ENCODE measurements around the gene HOXA13. TPM values are rescaled to one million over a fixed set of nuclear protein-coding genes. Genes with fewer than 3 reads are reported as not detected.

HOXA13 gene
- polyA plus RNA-seq, 1 donor: not detected

GRCh38 chr7:27165089-27165995 lies 34.5 kb downstream of the HOXA13 start, which contains the start of gene HOXA9:
Gene HOXA9 (minus strand): TSS chr7:27165537. CDS start chr7:27165457, 80 bp downstream.
- 12% methylated on average over 4 of the region's 82 CpGs for WGBS (ENCODE audit: insufficient coverage, low lambda C conversion rate)
- Histone ChIP-seq H3K27ac (ENCODE audit: low read length) (peak within 1 kb of the TSS; percentile 14), H3K9me3 (ENCODE audit: control insufficient read depth, low read depth, low read length) (peaks cover 49% of the 10 kb centered on the region), H3K4me1 (ENCODE audit: control insufficient read depth, insufficient read depth, low read length) (peaks cover 5% of the 10 kb centered on the region), H3K27me3 (ENCODE audit: control insufficient read depth, insufficient read depth, low read length) (peaks cover 96% of the 10 kb centered on the region), H3K4me3 (ENCODE audit: low read length) (peak within 1 kb of the TSS; percentile 43), H3K36me3 (ENCODE audit: control insufficient read depth, insufficient read depth, low read length) (no peaks in the 10 kb centered on the region)
- DNase-seq: no peak

- peak overlapping the region; percentile 8 for H3K27ac ChIP-seq (ENCODE audit: low read length)
- peaks cover 9% of the 10 kb centered on the region for H3K4me1 ChIP-seq (ENCODE audit: control insufficient read depth, insufficient read depth, low read length)
- peaks cover 46% of the 10 kb centered on the region for H3K9me3 ChIP-seq (ENCODE audit: control insufficient read depth, low read depth, low read length)
- peaks cover 96% of the 10 kb centered on the region for H3K27me3 ChIP-seq (ENCODE audit: control insufficient read depth, insufficient read depth, low read length)
- no peak for DNase-seq
- no peaks in the 10 kb centered on the region for H3K36me3 ChIP-seq (ENCODE audit: control insufficient read depth, insufficient read depth, low read length)
- WGBS (ENCODE audit: insufficient coverage, low lambda C conversion rate): no CpG with 5 or more reads among the region's 47 CpGs
- peak overlapping the region; percentile 43 for H3K4me3 ChIP-seq (ENCODE audit: low read length)
Observed at GRCh38 chr7:27164367-27165088, 35.4 kb downstream of the HOXA13 start.

DNA sequence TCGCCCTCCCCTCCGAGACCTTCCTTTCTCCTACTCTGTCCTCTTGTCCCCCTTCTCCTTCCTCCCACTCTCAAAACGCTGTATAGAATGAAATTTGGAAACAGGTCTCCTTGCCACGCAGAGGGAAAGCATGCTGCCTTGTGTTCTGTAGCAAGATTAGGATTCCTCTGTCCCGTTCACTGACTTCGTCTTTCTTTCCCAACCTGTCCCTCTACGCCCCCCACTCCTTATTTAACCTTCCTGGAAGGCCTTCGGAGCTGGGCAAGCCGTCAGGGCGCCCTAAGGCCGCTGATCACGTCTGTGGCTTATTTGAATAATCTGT lies 35.9 kb downstream of the HOXA13 start:
- DNase-seq: no peak
- peaks cover 9% of the 10 kb centered on the region for H3K4me1 ChIP-seq (ENCODE audit: control insufficient read depth, insufficient read depth, low read length)
- H3K27me3 ChIP-seq (ENCODE audit: control insufficient read depth, insufficient read depth, low read length): peaks cover 96% of the 10 kb centered on the region
- peak overlapping the region; percentile 43 for H3K4me3 ChIP-seq (ENCODE audit: low read length)
- H3K9me3 ChIP-seq (ENCODE audit: control insufficient read depth, low read depth, low read length): peaks cover 42% of the 10 kb centered on the region
- no peaks in the 10 kb centered on the region for H3K36me3 ChIP-seq (ENCODE audit: control insufficient read depth, insufficient read depth, low read length)
- WGBS (ENCODE audit: insufficient coverage, low lambda C conversion rate): 18% methylated on average over 2 of the region's 12 CpGs
- no peak overlapping the region for H3K27ac ChIP-seq (ENCODE audit: low read length)

GRCh38 chr7:27163288-27164044 lies 36.4 kb downstream of the HOXA13 start:
- Histone ChIP-seq H3K4me3 (ENCODE audit: low read length) (peak overlapping the region; percentile 43), H3K9me3 (ENCODE audit: control insufficient read depth, low read depth, low read length) (peaks cover 40% of the 10 kb centered on the region), H3K36me3 (ENCODE audit: control insufficient read depth, insufficient read depth, low read length) (no peaks in the 10 kb centered on the region), H3K27ac (ENCODE audit: low read length) (no peak overlapping the region), H3K4me1 (ENCODE audit: control insufficient read depth, insufficient read depth, low read length) (peaks cover 9% of the 10 kb centered on the region), H3K27me3 (ENCODE audit: control insufficient read depth, insufficient read depth, low read length) (peaks cover 96% of the 10 kb centered on the region)
- WGBS (ENCODE audit: insufficient coverage, low lambda C conversion rate): 0% methylated on average over 1 of the region's 24 CpGs
- no peak for DNase-seq

GRCh38 chr7:27162561-27163287 lies 37.2 kb downstream of the HOXA13 start:
- H3K4me3 ChIP-seq (ENCODE audit: low read length): peak overlapping the region; percentile 43
- no peak for DNase-seq
- WGBS (ENCODE audit: insufficient coverage, low lambda C conversion rate): 68% methylated on average over 4 of the region's 7 CpGs
- H3K9me3 ChIP-seq (ENCODE audit: control insufficient read depth, low read depth, low read length): peaks cover 37% of the 10 kb centered on the region
- H3K36me3 ChIP-seq (ENCODE audit: control insufficient read depth, insufficient read depth, low read length): no peaks in the 10 kb centered on the region
- H3K4me1 ChIP-seq (ENCODE audit: control insufficient read depth, insufficient read depth, low read length): peaks cover 9% of the 10 kb centered on the region
- H3K27ac ChIP-seq (ENCODE audit: low read length): no peak overlapping the region
- H3K27me3 ChIP-seq (ENCODE audit: control insufficient read depth, insufficient read depth, low read length): peaks cover 96% of the 10 kb centered on the region

DNA sequence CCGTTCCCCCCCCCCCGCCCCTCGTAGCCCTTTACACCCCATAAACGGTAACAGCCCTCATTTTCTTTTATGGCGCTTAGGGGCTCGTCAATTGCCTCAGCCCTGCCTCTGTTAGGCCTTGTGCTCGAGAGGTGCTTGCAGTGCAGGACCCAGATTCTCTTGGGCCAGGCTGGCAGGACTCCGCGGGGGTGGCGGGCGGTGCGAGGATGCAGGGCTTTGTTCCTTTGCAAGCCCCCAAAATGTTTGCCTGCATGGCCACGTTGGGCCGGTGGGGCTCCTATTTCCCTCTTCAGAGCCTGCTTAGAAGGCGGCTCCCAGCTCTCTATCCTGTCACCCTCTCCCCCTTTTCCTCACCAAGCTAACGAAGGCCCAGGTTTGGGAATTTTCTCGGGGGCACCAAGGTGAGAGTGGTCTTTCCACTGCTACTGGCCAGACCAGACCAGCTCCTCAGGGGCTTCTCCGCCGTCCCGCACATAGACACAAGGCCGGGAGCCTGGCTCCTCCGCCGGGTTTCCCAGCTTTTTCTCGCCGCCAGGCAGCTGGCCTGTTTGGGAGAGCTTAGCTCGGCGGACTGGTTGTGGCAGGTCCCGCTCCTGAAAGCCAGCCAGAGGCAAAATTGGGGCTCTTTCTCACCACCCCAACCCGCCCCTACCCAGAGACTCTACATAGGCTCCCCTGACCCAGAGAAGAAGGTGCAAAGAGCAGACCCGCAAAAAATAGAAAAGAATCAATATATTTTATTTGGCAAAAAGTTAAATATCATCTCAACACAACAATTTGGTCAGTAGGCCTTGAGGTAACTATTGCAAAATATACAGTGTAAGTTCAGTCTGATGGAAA lies 38.0 kb downstream of the HOXA13 start:
- H3K9me3 ChIP-seq (ENCODE audit: control insufficient read depth, low read depth, low read length): peaks cover 34% of the 10 kb centered on the region
- H3K4me3 ChIP-seq (ENCODE audit: low read length): no peak overlapping the region
- peak overlapping the region; percentile 8 for H3K27ac ChIP-seq (ENCODE audit: low read length)
- peaks cover 9% of the 10 kb centered on the region for H3K4me1 ChIP-seq (ENCODE audit: control insufficient read depth, insufficient read depth, low read length)
- peaks cover 96% of the 10 kb centered on the region for H3K27me3 ChIP-seq (ENCODE audit: control insufficient read depth, insufficient read depth, low read length)
- no peak for DNase-seq
- 60% methylated on average over 1 of the region's 30 CpGs for WGBS (ENCODE audit: insufficient coverage, low lambda C conversion rate)
- H3K36me3 ChIP-seq (ENCODE audit: control insufficient read depth, insufficient read depth, low read length): no peaks in the 10 kb centered on the region

DNA sequence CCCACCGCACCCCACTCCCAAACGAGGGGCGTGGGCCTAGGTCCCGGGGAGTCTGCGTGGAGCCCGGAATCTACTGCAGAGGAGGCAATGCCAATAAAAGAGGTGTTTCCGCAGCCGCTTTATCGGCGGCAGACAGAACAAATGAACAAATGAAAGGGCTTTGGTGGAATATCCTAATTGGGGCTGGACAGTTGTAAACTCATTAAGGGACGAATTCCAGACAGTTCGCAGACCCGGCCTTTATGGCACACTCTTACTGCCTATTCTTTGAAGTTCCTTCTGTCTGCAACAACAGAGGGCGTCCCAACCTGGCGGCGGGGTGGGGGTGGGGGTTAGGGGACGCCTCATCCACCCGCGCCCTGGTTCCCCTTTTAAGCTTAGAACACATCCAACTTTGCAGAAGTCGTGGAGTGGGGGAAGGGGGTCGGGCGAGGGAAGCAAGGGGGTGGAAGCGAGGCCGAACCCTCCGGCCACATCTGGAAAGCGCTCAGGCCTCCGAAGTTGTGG lies 38.6 kb downstream of the HOXA13 start:
- Histone ChIP-seq H3K27me3 (ENCODE audit: control insufficient read depth, insufficient read depth, low read length) (peaks cover 94% of the 10 kb centered on the region), H3K9me3 (ENCODE audit: control insufficient read depth, low read depth, low read length) (peaks cover 28% of the 10 kb centered on the region), H3K36me3 (ENCODE audit: control insufficient read depth, insufficient read depth, low read length) (no peaks in the 10 kb centered on the region), H3K27ac (ENCODE audit: low read length) (no peak overlapping the region), H3K4me1 (ENCODE audit: control insufficient read depth, insufficient read depth, low read length) (peaks cover 10% of the 10 kb centered on the region), H3K4me3 (ENCODE audit: low read length) (peak overlapping the region; percentile 59)
- DNase-seq: no peak
- WGBS (ENCODE audit: insufficient coverage, low lambda C conversion rate): 0% methylated on average over 1 of the region's 27 CpGs

DNA sequence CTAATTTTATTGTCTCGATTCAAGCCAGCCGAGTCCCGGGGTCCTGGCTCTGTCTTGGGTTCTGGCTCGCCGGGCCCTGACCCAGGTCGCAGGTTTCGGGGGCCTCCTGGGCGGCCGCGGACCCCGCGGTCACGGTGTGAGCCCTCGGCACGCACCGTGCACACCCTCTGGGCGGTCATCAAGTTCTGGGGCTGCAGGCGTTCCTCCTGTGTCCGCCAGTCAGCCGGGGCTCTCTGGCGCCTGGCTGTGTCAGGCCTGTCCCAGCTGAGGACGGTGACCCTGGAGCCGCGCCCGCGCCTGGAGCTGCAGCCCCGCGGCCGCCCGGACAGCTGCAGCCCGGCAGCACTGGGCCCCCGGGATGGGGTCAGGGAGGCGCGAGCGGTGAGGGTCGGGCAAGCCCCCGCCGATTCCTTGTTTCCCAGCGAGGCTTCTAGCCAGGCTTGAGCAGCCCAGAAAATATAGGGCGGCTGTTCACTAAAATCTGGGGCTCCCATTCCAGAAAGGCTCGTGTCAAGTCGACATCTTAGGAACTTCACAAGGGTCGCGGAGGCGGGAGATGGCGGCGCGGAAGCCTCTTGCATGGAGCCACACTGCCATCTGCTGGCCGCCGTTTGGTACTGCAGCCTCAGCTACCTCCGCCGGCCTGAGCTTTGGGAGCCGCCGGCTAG lies 39.2 kb downstream of the HOXA13 start:
- Histone ChIP-seq H3K4me1 (ENCODE audit: control insufficient read depth, insufficient read depth, low read length) (peaks cover 12% of the 10 kb centered on the region), H3K36me3 (ENCODE audit: control insufficient read depth, insufficient read depth, low read length) (no peaks in the 10 kb centered on the region), H3K4me3 (ENCODE audit: low read length) (peak overlapping the region; percentile 59), H3K27me3 (ENCODE audit: control insufficient read depth, insufficient read depth, low read length) (peaks cover 94% of the 10 kb centered on the region), H3K9me3 (ENCODE audit: control insufficient read depth, low read depth, low read length) (peaks cover 29% of the 10 kb centered on the region), H3K27ac (ENCODE audit: low read length) (peak overlapping the region; percentile 64)
- 0% methylated on average over 2 of the region's 54 CpGs for WGBS (ENCODE audit: insufficient coverage, low lambda C conversion rate)
- DNase-seq: peak; percentile 71 to 78

GRCh38 chr7:27160145-27160545 lies 39.7 kb downstream of the HOXA13 start:
- Histone ChIP-seq H3K4me1 (ENCODE audit: control insufficient read depth, insufficient read depth, low read length) (peaks cover 12% of the 10 kb centered on the region), H3K27ac (ENCODE audit: low read length) (peak overlapping the region; percentile 45), H3K4me3 (ENCODE audit: low read length) (peak overlapping the region; percentile 59), H3K36me3 (ENCODE audit: control insufficient read depth, insufficient read depth, low read length) (no peaks in the 10 kb centered on the region), H3K27me3 (ENCODE audit: control insufficient read depth, insufficient read depth, low read length) (peaks cover 94% of the 10 kb centered on the region), H3K9me3 (ENCODE audit: control insufficient read depth, low read depth, low read length) (peaks cover 25% of the 10 kb centered on the region)
- DNase-seq: no peak
- WGBS (ENCODE audit: insufficient coverage, low lambda C conversion rate): no CpG with 5 or more reads among the region's 23 CpGs
